Raji (cell line): Measurements from ENCODE around the gene CYP4V2.

Experiments
- POLR2A ChIP-seq: IDR thresholded peaks from 2 replicates; pipeline ENCODE4 v1.6.1; 2011; ENCODE audit warnings: low read depth, low read length, control low read depth; ENCODE audit not compliant: insufficient read depth

Gene CYP4V2

GRCh38 chr4:186240452-186240847 lies 49.1 kb downstream of the CYP4V2 start:
- TF ChIP-seq POLR2A: no peak

GRCh38 chr4:186240848-186241491 lies 49.6 kb downstream of the CYP4V2 start:
- no peak for TF ChIP-seq POLR2A

GRCh38 chr4:186241616-186242015 lies 50.2 kb downstream of the CYP4V2 start:
- TF ChIP-seq POLR2A: no peak

GRCh38 chr4:186243331-186243730 lies 52.0 kb downstream of the CYP4V2 start:
- no peak for TF ChIP-seq POLR2A

GRCh38 chr4:186244835-186245234 lies 53.5 kb downstream of the CYP4V2 start:
- no peak for TF ChIP-seq POLR2A

GRCh38 chr4:186248643-186249042 lies 57.3 kb downstream of the CYP4V2 start:
- no peak for TF ChIP-seq POLR2A

- TF ChIP-seq POLR2A: no peak
Observed at GRCh38 chr4:186249785-186250754, 58.7 kb downstream of the CYP4V2 start.

GRCh38 chr4:186250760-186251159 lies 59.4 kb downstream of the CYP4V2 start:
- TF ChIP-seq POLR2A: no peak

GRCh38 chr4:186255122-186255521 lies 63.8 kb downstream of the CYP4V2 start:
- no peak for TF ChIP-seq POLR2A

- TF ChIP-seq POLR2A: no peak
Observed at GRCh38 chr4:186258216-186258811, 66.9 kb downstream of the CYP4V2 start.

GRCh38 chr4:186260117-186260503 lies 68.7 kb downstream of the CYP4V2 start:
- no peak for TF ChIP-seq POLR2A
